HG03159 (cell line): ENCODE measurements around the gene MTA3.

Experiments
- ATAC-seq: cut with Tn5 transposase; IDR thresholded peaks from one replicate; pipeline ENCODE4 v1.9.1; 2021; ENCODE audit warnings: mild to moderate bottlenecking, moderate library complexity; ENCODE audit not compliant: unreplicated experiment

Gene MTA3

DNA sequence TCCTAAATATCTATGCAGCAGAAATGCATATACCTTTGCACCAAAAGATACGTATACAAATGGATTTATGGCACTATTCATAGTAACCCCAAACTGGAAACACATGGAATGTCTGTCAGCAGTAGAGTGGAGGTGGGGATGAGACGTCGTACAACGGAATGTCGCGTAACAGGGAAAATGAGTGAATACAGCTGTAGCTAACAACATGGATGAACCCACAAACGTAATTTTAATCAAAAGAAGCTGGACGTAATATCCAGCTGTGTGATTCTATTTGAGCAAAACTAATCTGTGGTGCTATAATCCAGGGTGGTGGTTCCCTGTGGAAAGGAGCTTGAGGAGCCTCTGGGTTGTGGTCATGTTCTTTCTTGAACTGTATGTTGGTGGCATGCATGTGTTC lies 89.9 kb downstream of the MTA3 start:
- ATAC-seq = no peak

DNA sequence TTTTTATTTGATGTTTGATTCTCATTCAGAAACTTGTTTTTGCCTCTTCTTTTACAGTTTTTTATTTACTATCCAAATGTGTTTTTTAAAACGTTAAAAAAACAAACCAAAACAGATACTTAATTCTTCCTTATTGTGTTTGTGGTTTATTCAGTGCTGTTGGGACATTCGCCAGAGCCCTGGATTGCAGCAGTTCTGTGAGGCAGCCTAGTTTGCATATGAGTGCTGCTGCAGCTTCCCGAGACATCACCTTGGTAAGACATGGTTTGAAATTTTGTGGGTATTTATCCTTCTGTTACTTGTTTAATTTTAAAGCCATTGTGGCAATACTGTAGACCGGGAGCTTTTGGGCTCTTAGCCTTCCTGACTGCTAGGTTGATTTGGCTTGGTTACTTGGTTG lies 91.2 kb downstream of the MTA3 start:
- ATAC-seq = no peak

- ATAC-seq = peak; percentile 80
These were observed 94.8 kb downstream of the MTA3 start for GRCh38 chr2:42663106-42663780.

DNA sequence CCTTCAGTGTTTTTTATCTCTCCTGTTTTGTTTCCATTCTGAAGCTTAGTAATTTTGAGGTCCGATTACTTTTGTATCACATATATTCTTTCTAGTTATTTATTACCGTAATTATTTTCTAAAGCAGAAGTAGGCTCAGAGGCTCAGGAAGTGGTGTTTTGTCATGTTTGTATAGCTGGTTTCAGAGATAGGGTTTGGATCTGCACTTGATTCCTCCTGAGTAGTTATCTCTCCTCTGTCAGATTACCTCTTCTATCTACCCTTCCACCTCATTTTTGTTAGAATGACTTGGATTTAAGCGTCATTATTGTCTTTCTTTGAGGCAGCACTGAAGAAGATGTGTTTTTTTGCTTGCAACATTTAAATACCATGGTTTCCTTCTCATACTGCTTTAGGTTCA lies 95.4 kb downstream of the MTA3 start:
- ATAC-seq = peak; percentile 66

DNA sequence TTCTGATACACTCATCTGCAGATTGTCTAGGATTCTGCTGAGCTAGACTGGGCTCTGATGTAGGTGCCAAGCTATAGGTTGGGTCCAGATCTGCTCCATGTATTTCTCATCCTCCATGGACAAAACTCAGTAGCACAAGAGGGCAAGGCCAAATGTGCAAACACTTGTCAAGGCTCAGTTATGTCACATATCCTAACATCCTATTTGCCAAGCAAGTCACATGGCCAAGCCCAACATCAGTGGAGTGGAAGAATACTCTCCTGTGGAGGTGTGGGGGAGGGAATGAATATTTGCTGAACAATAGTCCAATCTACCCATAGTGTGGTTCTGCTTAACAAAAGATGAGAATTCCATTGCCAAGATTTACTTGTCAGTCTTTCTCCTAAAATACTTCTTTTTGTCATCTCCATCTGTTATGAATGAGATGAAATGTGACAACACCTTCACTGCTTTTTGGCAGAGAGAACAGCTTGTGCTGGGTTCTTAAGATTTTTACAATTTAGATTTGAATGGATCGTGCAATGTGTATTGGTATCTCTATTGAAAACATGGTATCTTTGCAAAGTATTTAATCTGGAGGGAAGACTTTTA lies 105.7 kb downstream of the MTA3 start:
- no peak for ATAC-seq

DNA sequence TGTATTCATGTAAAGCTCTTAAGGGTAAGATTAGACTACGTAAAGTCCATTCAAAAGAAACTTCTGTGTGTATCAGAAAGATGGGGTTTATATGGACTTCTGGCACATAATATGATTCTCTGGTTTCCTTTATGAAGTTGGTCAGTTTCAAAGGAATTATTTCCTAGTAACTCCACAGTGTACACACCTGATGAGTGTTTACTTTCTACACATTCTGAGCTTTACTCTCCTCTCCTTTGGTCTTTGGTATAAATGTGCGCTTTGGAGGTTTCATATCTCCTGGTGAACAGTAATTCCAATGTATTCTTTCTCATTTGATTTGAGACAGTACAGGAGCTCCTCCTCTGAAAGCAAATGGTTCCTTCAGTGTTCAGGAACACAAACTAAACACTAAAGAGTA lies 107.4 kb downstream of the MTA3 start:
- ATAC-seq = no peak

GRCh38 chr2:42685303-42685702 lies 116.9 kb downstream of the MTA3 start:
- ATAC-seq = no peak

GRCh38 chr2:42693013-42693615 lies 124.7 kb downstream of the MTA3 start:
- no peak for ATAC-seq

GRCh38 chr2:42693688-42694479 lies 125.5 kb downstream of the MTA3 start:
- ATAC-seq = no peak

- ATAC-seq = no peak
These were observed 128.6 kb downstream of the MTA3 start for GRCh38 chr2:42696987-42697386.

- no peak for ATAC-seq
These were observed 130.5 kb downstream of the MTA3 start for GRCh38 chr2:42698940-42699339.

GRCh38 chr2:42706836-42707235 lies 138.4 kb downstream of the MTA3 start:
- no peak for ATAC-seq

DNA sequence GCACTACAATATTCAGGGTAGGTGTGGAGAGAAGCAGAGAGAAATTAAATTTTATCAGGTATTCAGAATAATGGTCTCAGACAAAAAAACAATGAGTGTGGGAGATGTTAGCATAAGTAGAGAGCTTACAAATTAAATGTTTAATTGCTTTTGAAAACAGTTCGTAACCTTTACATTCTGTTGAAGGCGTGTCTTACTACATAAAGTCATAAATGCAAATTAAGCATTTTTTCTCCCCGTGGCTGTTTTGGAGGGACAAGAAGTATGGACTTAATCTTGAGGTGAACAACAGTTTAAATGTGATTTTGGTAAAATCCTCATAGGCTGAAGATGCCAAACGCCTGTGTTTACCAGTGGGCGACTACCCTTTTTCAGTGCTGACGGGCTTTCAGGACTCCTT lies 139.7 kb downstream of the MTA3 start:
- no peak for ATAC-seq

GRCh38 chr2:42711896-42712295 lies 143.5 kb downstream of the MTA3 start:
- no peak for ATAC-seq

GRCh38 chr2:42712934-42713333 lies 144.5 kb downstream of the MTA3 start:
- no peak for ATAC-seq

DNA sequence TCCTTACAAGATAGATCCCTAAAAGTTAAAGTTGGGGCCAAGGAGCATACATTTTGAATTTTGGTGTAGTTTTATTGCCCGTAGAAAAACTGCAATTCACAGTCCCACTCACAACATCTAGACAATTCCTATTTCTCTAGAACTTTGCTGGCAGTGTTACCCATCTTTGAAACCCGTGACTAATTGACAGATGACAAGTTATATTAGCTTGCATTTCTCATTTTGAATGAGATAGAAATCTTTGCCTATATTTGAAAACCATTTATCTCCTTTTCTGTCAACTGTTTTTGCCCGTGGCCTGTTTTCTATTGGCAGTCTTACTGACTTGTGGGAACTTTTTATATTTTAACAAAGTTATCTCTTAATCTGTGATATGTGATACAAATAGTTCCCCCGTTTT lies 145.5 kb downstream of the MTA3 start:
- no peak for ATAC-seq

- no peak for ATAC-seq
These were observed 146.3 kb downstream of the MTA3 start for GRCh38 chr2:42714686-42715085.

DNA sequence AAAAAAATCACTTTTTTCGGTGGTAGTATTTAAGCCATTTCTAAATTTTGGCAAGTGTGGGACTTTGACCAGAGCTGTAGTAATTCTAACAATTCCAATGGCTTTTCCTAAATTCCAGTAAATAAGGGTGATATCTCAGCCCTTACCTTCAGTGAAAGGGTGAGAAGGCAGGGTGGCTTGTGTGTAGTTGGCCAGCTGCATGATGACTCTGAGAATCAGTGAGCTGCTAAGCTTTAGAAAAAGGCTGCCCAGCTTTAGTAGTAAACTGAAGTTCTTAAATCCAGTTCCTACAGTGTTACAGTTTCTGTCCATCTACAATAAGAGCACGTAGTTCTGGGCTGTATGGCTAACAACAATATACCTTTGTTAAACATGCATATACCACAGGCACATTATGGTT lies 153.5 kb downstream of the MTA3 start:
- ATAC-seq = no peak

DNA sequence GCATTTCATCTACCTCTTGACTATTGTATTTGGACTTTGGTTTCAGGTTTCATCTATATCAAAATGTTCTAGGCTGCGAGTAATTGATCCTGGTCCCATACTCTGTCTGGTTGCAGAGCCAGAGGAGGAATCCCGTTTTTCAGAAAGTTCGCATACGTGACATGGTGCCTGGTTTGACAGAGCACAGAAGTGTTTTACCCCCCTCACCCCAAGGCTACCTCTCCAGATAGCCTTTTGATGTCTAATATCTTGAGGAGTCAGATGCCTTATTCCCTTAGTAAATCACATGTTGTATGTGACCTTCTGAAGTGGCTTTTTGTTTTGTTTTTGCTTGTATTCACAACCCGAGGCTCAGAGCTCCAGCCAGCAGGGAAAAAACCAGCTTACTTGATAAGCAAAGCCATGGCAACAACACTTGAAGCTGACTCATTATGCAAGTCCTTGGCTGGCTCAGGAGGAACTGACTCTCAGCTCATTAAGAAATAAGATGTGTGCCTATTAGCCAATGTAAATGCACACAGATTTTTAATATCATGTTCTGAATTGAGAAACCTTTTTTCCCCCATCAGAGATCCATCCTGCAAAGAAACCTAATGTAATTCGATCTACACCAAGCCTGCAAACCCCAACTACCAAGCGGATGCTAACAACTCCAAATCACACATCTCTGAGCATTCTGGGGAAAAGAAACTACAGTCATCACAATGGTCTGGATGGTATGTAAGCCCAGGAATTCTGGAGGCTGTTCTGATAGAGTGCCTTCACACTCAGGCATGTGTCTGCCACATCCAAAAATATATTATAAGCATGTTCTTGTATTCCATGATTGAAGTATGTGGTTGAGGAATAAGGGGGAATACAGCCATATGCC lies 154.1 kb downstream of the MTA3 start:
- ATAC-seq = peak; percentile 95

GRCh38 chr2:42723465-42723864 lies 155.0 kb downstream of the MTA3 start:
- no peak for ATAC-seq

GRCh38 chr2:42724886-42725285 lies 156.5 kb downstream of the MTA3 start:
- ATAC-seq = no peak
